Stimulated activated CD4-positive, alpha-beta T cell treated with anti-CD3 and anti-CD28 coated beads, Interleukin-15, amount 100 ng/mL, for 48 hours (primary cell): ENCODE measurements around the gene ANTXR1.

Source experiments
- DNase-seq, 2 donors: peaks; one replicate each; pipeline ENCODE4 v3.0.0-alpha.2; 2020; ENCODE audit warnings: low read depth in 2 of 2

The ANTXR1 gene

GRCh38 chr2:69007169-69007568, 5.8 kb upstream of the ANTXR1 start:
- no peak for DNase-seq

GRCh38 chr2:69007603-69008002, 5.4 kb upstream of the ANTXR1 start:
- DNase-seq: no peak

GRCh38 chr2:69010437-69011194, 2.4 kb upstream of the ANTXR1 start:
- no peak for DNase-seq

- no peak for DNase-seq
Observed at GRCh38 chr2:69011611-69012157, 1.3 kb upstream of the ANTXR1 start.

- DNase-seq: peak in 1 of 2 donors; percentile 19
Observed at GRCh38 chr2:69012310-69013141, 453 bp upstream of the ANTXR1 start.

GRCh38 chr2:69013840-69014821, 1.2 kb downstream of the ANTXR1 start:
- no peak for DNase-seq

GRCh38 chr2:69017080-69017479, 4.1 kb downstream of the ANTXR1 start:
- no peak for DNase-seq

GRCh38 chr2:69017835-69018234, 4.9 kb downstream of the ANTXR1 start:
- DNase-seq: no peak

GRCh38 chr2:69018678-69019095, 5.7 kb downstream of the ANTXR1 start:
- no peak for DNase-seq

GRCh38 chr2:69020496-69021426, 7.8 kb downstream of the ANTXR1 start:
- DNase-seq: no peak

GRCh38 chr2:69021727-69022126, 8.7 kb downstream of the ANTXR1 start:
- no peak for DNase-seq

GRCh38 chr2:69022548-69022947, 9.6 kb downstream of the ANTXR1 start:
- DNase-seq: no peak

- no peak for DNase-seq
Observed at GRCh38 chr2:69023236-69023635, 10.3 kb downstream of the ANTXR1 start.

GRCh38 chr2:69026026-69026425, 13.0 kb downstream of the ANTXR1 start:
- DNase-seq: peak in 1 of 2 donors; percentile 24

GRCh38 chr2:69026691-69027459, 13.9 kb downstream of the ANTXR1 start:
- DNase-seq: no peak

- no peak for DNase-seq
Observed at GRCh38 chr2:69030800-69031428, 17.9 kb downstream of the ANTXR1 start.

GRCh38 chr2:69031466-69031865, 18.5 kb downstream of the ANTXR1 start:
- DNase-seq: no peak

GRCh38 chr2:69032336-69032735, 19.4 kb downstream of the ANTXR1 start:
- no peak for DNase-seq

GRCh38 chr2:69033461-69034095, 20.6 kb downstream of the ANTXR1 start:
- DNase-seq: no peak
